B cell (primary cell): ENCODE data around the gene ZBTB25. TPM values are rescaled to one million over a fixed set of nuclear protein-coding genes. Genes with fewer than 3 reads are reported as not detected.

Experiments used
- ATAC-seq: fragments of 200-7000 bp; cut with Tn5 transposase; one replicate; pipeline ENCODE4 v1.10.0; 2021; ENCODE audit warnings: low read depth, mild to moderate bottlenecking, moderate number of reproducible peaks, moderate library complexity
- CTCF ChIA-PET: fragments of 350-600 bp; sonication (Branson Sonifier 250); formaldehyde crosslinking; loops from one replicate; lab custom pipeline; 2021; ENCODE audit warnings: antibody characterized with exemption, inconsistent platforms; lab: Charles Lee
- POLR2A ChIA-PET: fragments of 350-600 bp; sonication (Branson Sonifier 250); formaldehyde crosslinking; loops from one replicate; lab custom pipeline; 2021; ENCODE audit warnings: antibody characterized with exemption; lab: Charles Lee
- DNase-seq: peaks from one replicate; pipeline ENCODE4 v3.0.0; 2013
- H2AFZ ChIP-seq: 2 replicates; pipeline ENCODE4 v1.6.1; 2012; ENCODE audit warnings: mild to moderate bottlenecking, low read depth, low read length; ENCODE audit not compliant: insufficient read depth, poor library complexity, severe bottlenecking
- H3K27ac ChIP-seq, 2 donors: 1 replicate in 1 of 2; 2 replicates in 1 of 2; pipeline ENCODE4 v1.5.1; 2012 to 2013; ENCODE audit warnings: low read length in 2 of 2, mild to moderate bottlenecking in 2 of 2, moderate library complexity in 1 of 2
- H3K27me3 ChIP-seq, 4 experiments: fragments of 200-600 bp in 1 of 4; sonication (generic) in 1 of 4; replicated peaks in 1 of 4; 1 replicate in 2 of 4; 2 replicates in 2 of 4; pipeline versions ENCODE4 v1.6.1 to v1.7.0; 2013 to 2016; ENCODE audit warnings: low read length in 3 of 4, mild to moderate bottlenecking in 2 of 4, mixed read lengths in 1 of 4, moderate library complexity in 1 of 4; ENCODE audit not compliant: insufficient read depth in 4 of 4, control insufficient read depth in 3 of 4; ENCODE audit errors: control extremely low read depth in 1 of 4
- H3K36me3 ChIP-seq, 2 experiments: replicated peaks in 1 of 2; 1 replicate in 1 of 2; 2 replicates in 1 of 2; pipeline versions ENCODE4 v1.6.1 to v1.7.1; 2013; ENCODE audit warnings: low read length in 1 of 2; ENCODE audit not compliant: insufficient read depth in 2 of 2, control insufficient read depth in 1 of 2; ENCODE audit errors: control extremely low read depth in 1 of 2, extremely low read depth in 1 of 2
- H3K4me1 ChIP-seq, 2 donors: fragments of 200-600 bp in 1 of 2; sonication (generic) in 1 of 2; 1 replicate in 1 of 2; 2 replicates in 1 of 2; pipeline versions ENCODE4 v1.5.1 to v1.6.1; 2013 to 2017; ENCODE audit warnings: low read length in 2 of 2; ENCODE audit not compliant: control insufficient read depth in 2 of 2, insufficient read depth in 2 of 2
- H3K4me2 ChIP-seq: replicated peaks from 2 replicates; pipeline ENCODE3; 2012; ENCODE audit warnings: mild to moderate bottlenecking, low read depth, low read length; ENCODE audit not compliant: poor library complexity, severe bottlenecking
- H3K4me3 ChIP-seq, 5 experiments: fragments of 200-600 bp in 1 of 5; sonication (generic) in 1 of 5; 1 replicate in 3 of 5; 2 replicates in 2 of 5; pipeline versions ENCODE4 v1.5.1 to v1.7.0; 2011 to 2016; ENCODE audit warnings: low read length in 4 of 5, mild to moderate bottlenecking in 4 of 5, low read depth in 2 of 5, control low read depth in 1 of 5, moderate library complexity in 1 of 5; ENCODE audit not compliant: insufficient read depth in 1 of 5; ENCODE audit errors: control extremely low read depth in 1 of 5, extremely low read depth in 1 of 5
- H3K79me2 ChIP-seq: fragments of 200-600 bp; sonication (generic); one replicate; pipeline ENCODE4 v1.6.0; 2016; ENCODE audit warnings: low read length; ENCODE audit not compliant: control insufficient read depth, insufficient read depth
- H3K9ac ChIP-seq: fragments of 200-600 bp; sonication (generic); 2 replicates; pipeline ENCODE4 v1.6.1; 2017; ENCODE audit warnings: mild to moderate bottlenecking, low read length, moderate library complexity
- H3K9me3 ChIP-seq, 3 donors: one replicate each; pipeline versions ENCODE4 v1.6.1 to v1.7.1; 2013; ENCODE audit warnings: low read length in 2 of 3; ENCODE audit not compliant: control insufficient read depth in 2 of 3, insufficient read depth in 1 of 3; ENCODE audit errors: control extremely low read depth in 1 of 3
- H4K20me1 ChIP-seq: 2 replicates; pipeline ENCODE4 v1.6.0; 2012; ENCODE audit warnings: mild to moderate bottlenecking, low read length; ENCODE audit not compliant: insufficient read depth, control insufficient read depth, poor library complexity, severe bottlenecking
- H3K27ac Mint-ChIP-seq: one replicate; pipeline ENCODE4 v1.8.0; 2021; ENCODE audit warnings: mixed read lengths
- H3K27me3 Mint-ChIP-seq: one replicate; pipeline ENCODE4 v1.8.0; 2021; ENCODE audit warnings: mixed read lengths
- H3K4me1 Mint-ChIP-seq: one replicate; pipeline ENCODE4 v1.8.0; 2021; ENCODE audit warnings: mixed read lengths
- H3K4me3 Mint-ChIP-seq: one replicate; pipeline ENCODE4 v1.8.0; 2021; ENCODE audit warnings: mixed read lengths
- H3K9me3 Mint-ChIP-seq: one replicate; pipeline ENCODE4 v1.8.0; 2022; ENCODE audit warnings: mixed read lengths; ENCODE audit not compliant: insufficient read depth
- EZH2 ChIP-seq: IDR thresholded peaks from 2 replicates; pipeline ENCODE4 v1.6.1; 2012; ENCODE audit warnings: borderline replicate concordance, low read depth, mild to moderate bottlenecking, moderate library complexity, low read length; ENCODE audit not compliant: insufficient read depth, poor library complexity, severe bottlenecking
- WGBS: methylation state at CpG from one replicate; pipeline ENCODE4 v1.1.5; 2013; ENCODE audit warnings: missing lambda C conversion rate; ENCODE audit not compliant: insufficient coverage; 5-methylcytosine and 5-hydroxymethylcytosine counted together
- intact Hi-C: fragments of 100-400 bp; cut with micrococcal nuclease; formaldehyde crosslinking; loops from one replicate; pipeline ENCODE4 v1.10.0; 2022
- polyA plus RNA-seq: library from polyadenylated mRNA; depleted of rRNA; stranded (reverse); fragments of >200 nt; gene quantifications from 2 replicates; pipeline ENCODE4 v1.2.3, GENCODE V29; 2012
- total RNA-seq, 2 donors: library from RNA; stranded (reverse); fragments of 120-200 nt in 1 of 2; gene quantifications; 1 replicate in 1 of 2; 2 replicates in 1 of 2; pipeline versions ENCODE4 v1.2.3 to v1.2.4, GENCODE V29; 2013 to 2022
- TF ChIP-seq, protein P1 (sequence below): fragments of 200-600 bp; IDR thresholded peaks from one replicate; pipeline ENCODE4 v1.8.0; 2022; ENCODE audit warnings: antibody characterized with exemption, mild to moderate bottlenecking

Gene ZBTB25
- total and polyA plus RNA-seq, 2 donors (not counting 1 experiment from before 2014, with no cell fraction given): 20.8 to 45.7 TPM

- POLR2A ChIA-PET: interaction anchor here (1.7 kb wide), 1 partner anchor 36 kb away, joined by 3 read pairs; no protein-coding TSS in a partner anchor
- H3K36me3 ChIP-seq: peaks cover 0 to 4% of the 10 kb centered on the region in 2 experiments
- no peaks in the 10 kb centered on the region for H3K9me3 Mint-ChIP-seq
- H3K4me3 ChIP-seq: no peak overlapping the region
- H2AFZ ChIP-seq: no peak overlapping the region
- H3K9me3 ChIP-seq: no peaks in the 10 kb centered on the region
- no peak overlapping the region for H3K27ac ChIP-seq
- DNase-seq (no peak), ATAC-seq (no peak)
- intact Hi-C loops: loop anchor here (5.0 kb wide), 1 partner anchor 130 kb away; no protein-coding TSS in a partner anchor
- H3K4me2 ChIP-seq: no peak overlapping the region
- no peak overlapping the region for H3K9ac ChIP-seq
- no peak overlapping the region for H3K27ac Mint-ChIP-seq
- H3K79me2 ChIP-seq: no peaks in the 10 kb centered on the region
- peak overlapping the region; percentile 2 for H3K4me3 Mint-ChIP-seq
- no peaks in the 10 kb centered on the region for H4K20me1 ChIP-seq
- WGBS: 100% methylated on average over 1 of the region's 3 CpGs
- H3K4me1 ChIP-seq: peaks cover 36 to 37% of the 10 kb centered on the region in 2 donors
- no peak for TF ChIP-seq EZH2
- TF ChIP-seq, protein P1, sequence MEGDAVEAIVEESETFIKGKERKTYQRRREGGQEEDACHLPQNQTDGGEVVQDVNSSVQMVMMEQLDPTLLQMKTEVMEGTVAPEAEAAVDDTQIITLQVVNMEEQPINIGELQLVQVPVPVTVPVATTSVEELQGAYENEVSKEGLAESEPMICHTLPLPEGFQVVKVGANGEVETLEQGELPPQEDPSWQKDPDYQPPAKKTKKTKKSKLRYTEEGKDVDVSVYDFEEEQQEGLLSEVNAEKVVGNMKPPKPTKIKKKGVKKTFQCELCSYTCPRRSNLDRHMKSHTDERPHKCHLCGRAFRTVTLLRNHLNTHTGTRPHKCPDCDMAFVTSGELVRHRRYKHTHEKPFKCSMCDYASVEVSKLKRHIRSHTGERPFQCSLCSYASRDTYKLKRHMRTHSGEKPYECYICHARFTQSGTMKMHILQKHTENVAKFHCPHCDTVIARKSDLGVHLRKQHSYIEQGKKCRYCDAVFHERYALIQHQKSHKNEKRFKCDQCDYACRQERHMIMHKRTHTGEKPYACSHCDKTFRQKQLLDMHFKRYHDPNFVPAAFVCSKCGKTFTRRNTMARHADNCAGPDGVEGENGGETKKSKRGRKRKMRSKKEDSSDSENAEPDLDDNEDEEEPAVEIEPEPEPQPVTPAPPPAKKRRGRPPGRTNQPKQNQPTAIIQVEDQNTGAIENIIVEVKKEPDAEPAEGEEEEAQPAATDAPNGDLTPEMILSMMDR: no peak
- CTCF ChIA-PET: interaction anchor here (0.8 to 2.6 kb wide), 7 partner anchors 11 to 121 kb away, joined by 3 to 29 read pairs (median 5); no protein-coding TSS in a partner anchor
- H3K27me3 Mint-ChIP-seq: no peaks in the 10 kb centered on the region
- H3K27me3 ChIP-seq: no peaks in the 10 kb centered on the region
- H3K4me1 Mint-ChIP-seq: peaks cover 59% of the 10 kb centered on the region
Measured at GRCh38 chr14:64467101-64467500, 36.5 kb downstream of the ZBTB25 start.

- Histone ChIP-seq H3K79me2 (no peaks in the 10 kb centered on the region), H3K9ac (peak overlapping the region; percentile 79), H2AFZ (peak overlapping the region; percentile 84), H3K9me3 (no peaks in the 10 kb centered on the region), H3K36me3 (peaks cover 0 to 4% of the 10 kb centered on the region in 2 experiments), H3K4me1 (peaks cover 36 to 38% of the 10 kb centered on the region in 2 donors), H4K20me1 (no peaks in the 10 kb centered on the region), H3K27me3 (no peaks in the 10 kb centered on the region), H3K4me3 (peak overlapping the region; percentile 28 to 80 (median 62)), H3K4me2 (peak overlapping the region; percentile 91), H3K27ac (peak overlapping the region; percentile 36 to 61)
- H3K27me3 Mint-ChIP-seq: no peaks in the 10 kb centered on the region
- CTCF ChIA-PET: interaction anchor here (0.6 to 2.6 kb wide), 12 partner anchors 9 to 162 kb away, joined by 3 to 29 read pairs (median 4); no protein-coding TSS in a partner anchor
- DNase-seq (no peak), ATAC-seq (peak; percentile 3)
- POLR2A ChIA-PET: interaction anchor here (1.3 to 1.7 kb wide), 2 partner anchors 37 to 38 kb away, joined by 3 to 6 read pairs; partner anchors contain the start of gene ZBTB1
- WGBS: 13% methylated on average over 10 of the region's 15 CpGs
- intact Hi-C loops: loop anchor here (2.0 to 5.0 kb wide), 2 partner anchors 21 to 129 kb away; no protein-coding TSS in a partner anchor
- no peaks in the 10 kb centered on the region for H3K9me3 Mint-ChIP-seq
- peak overlapping the region; percentile 88 for H3K4me3 Mint-ChIP-seq
- H3K27ac Mint-ChIP-seq: peak overlapping the region; percentile 82
- no peak for TF ChIP-seq EZH2
- TF ChIP-seq, protein P1: no peak
- peaks cover 57% of the 10 kb centered on the region for H3K4me1 Mint-ChIP-seq
Measured at GRCh38 chr14:64465831-64466554, 37.6 kb downstream of the ZBTB25 start.
